ENCODE measurements around the gene SPHK2.
A peak's percentile ranks its signal among the peaks of the same experiment; 100 is the strongest.
"Not testable (repeated sequence)": the region's sequence is repeated elsewhere in the genome, so short reads cannot be mapped to it uniquely, and the experiment has no call there.

SPHK2 gene

DNA sequence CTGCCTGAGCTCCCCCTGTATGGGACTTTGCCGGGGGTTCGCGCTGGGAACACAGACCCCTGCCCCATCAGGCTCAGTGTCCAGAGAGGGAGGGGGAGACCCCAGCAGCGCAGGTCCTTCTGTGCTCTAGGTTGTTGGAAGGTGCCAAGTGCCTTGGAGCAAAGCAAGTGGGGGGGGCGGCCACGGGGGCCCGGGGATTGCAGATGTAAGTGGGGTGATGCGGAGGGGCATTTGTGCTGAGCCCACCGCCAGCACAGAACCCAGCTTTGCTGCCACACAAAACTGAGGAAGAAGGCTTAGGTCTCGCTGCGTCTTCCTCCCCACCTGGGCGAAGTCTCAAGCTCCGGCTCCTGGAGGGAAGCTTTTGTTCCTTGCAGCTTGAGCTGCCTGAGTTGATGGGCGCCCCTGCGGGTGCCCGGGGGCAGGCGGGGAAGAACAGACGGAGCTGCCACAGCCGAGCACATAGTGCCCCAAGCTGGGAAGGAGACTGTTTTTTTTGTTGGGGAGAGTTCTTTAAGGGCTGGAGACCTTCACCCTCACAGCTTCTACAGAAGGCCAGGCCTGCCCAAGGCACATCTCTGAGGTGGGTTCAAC lies 55.0 kb downstream of the SPHK2 start:
- TF ChIP-seq GATA1 (IDR thresholded peaks at IDR 0.05; ENCODE audit: low read depth, low read length): no peak
- TF ChIP-seq POLR2A (IDR thresholded peaks at IDR 0.05; ENCODE audit: low read length): no peak

DNA sequence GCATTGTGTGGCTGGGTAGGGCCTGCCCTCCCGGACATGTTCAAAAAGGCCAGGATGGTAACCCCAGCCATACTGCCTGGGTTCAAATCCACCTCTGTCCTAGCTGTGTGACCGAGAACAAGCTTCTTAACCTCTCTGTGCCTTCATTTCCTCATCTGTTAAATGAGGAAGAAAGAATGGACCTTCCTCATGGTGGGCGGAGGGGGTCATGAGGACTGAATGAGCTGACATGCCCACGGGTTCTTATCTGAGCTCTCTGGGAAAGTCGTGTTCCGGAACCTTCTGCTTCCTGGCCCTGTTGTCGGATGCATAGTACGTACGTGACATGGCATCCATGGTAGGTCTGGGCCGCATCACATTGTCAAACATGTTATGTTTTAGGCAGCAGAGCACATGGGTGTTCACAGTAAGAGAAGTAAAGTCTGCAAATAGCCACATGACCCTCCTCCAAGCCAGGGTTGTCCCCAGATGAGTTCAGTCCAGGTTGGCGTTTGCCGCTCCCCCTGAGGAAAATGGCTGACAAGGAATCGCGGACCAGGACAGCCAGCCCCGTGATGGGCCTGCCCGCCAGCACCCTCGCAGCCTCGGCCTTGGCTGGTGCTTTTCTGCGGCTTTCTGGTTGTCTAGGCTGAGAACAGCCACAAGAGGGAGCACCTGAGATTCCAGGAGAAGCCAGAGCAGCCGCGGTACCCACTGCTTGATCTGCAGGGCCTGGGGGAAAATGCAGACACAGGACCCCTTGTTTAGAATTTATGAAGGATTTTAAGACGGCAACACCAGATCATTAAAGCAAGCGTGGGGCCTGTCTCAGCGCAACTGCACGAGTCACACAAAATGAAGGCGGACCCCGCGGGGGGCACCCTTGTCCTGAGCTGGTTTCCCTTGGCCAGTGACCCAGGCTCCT lies 55.9 kb downstream of the SPHK2 start:
- DNase-seq: peak; percentile 82 to 90
- TF ChIP-seq POLR2A (IDR thresholded peaks at IDR 0.05; ENCODE audit: low read length) (no peak), GATA1 (IDR thresholded peaks at IDR 0.05; ENCODE audit: low read depth, low read length) (no peak)

More for the DNA sequence above, 55.0 kb downstream of the SPHK2 start:
- DNase-seq: no peak

- no peak for TF ChIP-seq GATA1 (IDR thresholded peaks at IDR 0.05; ENCODE audit: low read depth, low read length)
- TF ChIP-seq POLR2A (IDR thresholded peaks at IDR 0.05; ENCODE audit: low read length): no peak
- DNase-seq: no peak
Measured at GRCh38 chr19:48676487-48676886, 57.2 kb downstream of the SPHK2 start.

DNA sequence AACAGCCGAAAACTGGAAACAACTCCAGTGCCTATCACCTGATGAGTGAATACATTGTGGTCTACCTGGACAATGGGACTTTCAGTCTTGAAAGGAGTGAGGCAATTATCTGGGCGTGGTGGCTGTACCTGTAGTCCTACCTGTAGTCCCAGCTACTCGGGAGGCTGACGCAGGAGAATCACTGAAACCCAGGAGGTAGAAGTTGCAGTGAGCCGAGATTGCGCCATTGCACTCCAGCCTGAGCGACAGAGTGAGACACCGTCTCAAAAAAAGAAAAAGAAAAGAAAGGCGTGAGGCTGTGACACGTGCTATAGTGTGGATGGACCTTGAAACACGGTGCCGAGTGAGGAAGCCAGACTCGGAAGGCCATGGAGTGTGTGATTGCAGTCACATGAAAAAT lies 57.6 kb downstream of the SPHK2 start:
- DNase-seq: no peak
- TF ChIP-seq POLR2A (IDR thresholded peaks at IDR 0.05; ENCODE audit: low read length): no peak
- TF ChIP-seq GATA1 (IDR thresholded peaks at IDR 0.05; ENCODE audit: low read depth, low read length): no peak

- no peak for TF ChIP-seq GATA1 (IDR thresholded peaks at IDR 0.05; ENCODE audit: low read depth, low read length)
- no peak for TF ChIP-seq POLR2A (IDR thresholded peaks at IDR 0.05; ENCODE audit: low read length)
- DNase-seq: peak in 1 of 2 experiments; percentile 62
Measured at GRCh38 chr19:48678201-48678600, 58.9 kb downstream of the SPHK2 start.

- not testable (repeated sequence) for DNase-seq
Measured at GRCh38 chr19:48680006-48680405, 60.7 kb downstream of the SPHK2 start.
